ENCODE data around the gene SLC6A9. TPM values are rescaled to one million over a fixed set of nuclear protein-coding genes. Genes with fewer than 3 reads are reported as not detected.

SLC6A9 gene
- total and polyA plus RNA-seq, 12 donors: 11.8 to 198 (median 23.5) TPM

DNA sequence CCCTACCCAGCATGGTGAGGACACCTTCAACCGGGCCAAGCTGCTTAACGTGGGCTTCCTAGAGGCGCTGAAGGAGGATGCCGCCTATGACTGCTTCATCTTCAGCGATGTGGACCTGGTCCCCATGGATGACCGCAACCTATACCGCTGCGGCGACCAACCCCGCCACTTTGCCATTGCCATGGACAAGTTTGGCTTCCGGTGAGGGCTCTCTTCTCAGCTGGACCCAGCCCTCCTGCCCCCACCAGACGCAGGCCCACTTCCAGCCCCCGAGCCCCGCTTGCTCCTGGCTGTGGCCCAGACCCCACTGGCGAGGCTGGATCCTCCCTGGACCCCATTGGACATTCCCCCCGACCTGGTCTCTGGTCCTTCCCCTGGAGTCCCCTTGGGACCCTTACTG lies 46.4 kb downstream of the SLC6A9 start:
- Histone ChIP-seq H3K27me3 (no peaks in the 10 kb centered on the region), H3K36me3 (replicated peaks in 1 of 2) (no peaks in the 10 kb centered on the region), H3K9me3 (replicated peaks in 1 of 3) (no peaks in the 10 kb centered on the region), H3K4me3 (no peak overlapping the region), H3K4me1 (replicated peaks in 1 of 2) (peaks cover 4% of the 10 kb centered on the region in 2 donors), H3K27ac (no peak overlapping the region)
- DNase-seq: no peak
- no peak for TF ChIP-seq POLR2A (IDR thresholded peaks at IDR 0.05)
- TF ChIP-seq, protein P1, sequence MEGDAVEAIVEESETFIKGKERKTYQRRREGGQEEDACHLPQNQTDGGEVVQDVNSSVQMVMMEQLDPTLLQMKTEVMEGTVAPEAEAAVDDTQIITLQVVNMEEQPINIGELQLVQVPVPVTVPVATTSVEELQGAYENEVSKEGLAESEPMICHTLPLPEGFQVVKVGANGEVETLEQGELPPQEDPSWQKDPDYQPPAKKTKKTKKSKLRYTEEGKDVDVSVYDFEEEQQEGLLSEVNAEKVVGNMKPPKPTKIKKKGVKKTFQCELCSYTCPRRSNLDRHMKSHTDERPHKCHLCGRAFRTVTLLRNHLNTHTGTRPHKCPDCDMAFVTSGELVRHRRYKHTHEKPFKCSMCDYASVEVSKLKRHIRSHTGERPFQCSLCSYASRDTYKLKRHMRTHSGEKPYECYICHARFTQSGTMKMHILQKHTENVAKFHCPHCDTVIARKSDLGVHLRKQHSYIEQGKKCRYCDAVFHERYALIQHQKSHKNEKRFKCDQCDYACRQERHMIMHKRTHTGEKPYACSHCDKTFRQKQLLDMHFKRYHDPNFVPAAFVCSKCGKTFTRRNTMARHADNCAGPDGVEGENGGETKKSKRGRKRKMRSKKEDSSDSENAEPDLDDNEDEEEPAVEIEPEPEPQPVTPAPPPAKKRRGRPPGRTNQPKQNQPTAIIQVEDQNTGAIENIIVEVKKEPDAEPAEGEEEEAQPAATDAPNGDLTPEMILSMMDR (IDR thresholded peaks at IDR 0.05): no peak
- 96 to 100% (median 98%) methylated on average over 2 to 16 of the region's 16 CpGs for WGBS, 4 donors
- intact Hi-C loops (cut with DNase I): no loop called here

DNA sequence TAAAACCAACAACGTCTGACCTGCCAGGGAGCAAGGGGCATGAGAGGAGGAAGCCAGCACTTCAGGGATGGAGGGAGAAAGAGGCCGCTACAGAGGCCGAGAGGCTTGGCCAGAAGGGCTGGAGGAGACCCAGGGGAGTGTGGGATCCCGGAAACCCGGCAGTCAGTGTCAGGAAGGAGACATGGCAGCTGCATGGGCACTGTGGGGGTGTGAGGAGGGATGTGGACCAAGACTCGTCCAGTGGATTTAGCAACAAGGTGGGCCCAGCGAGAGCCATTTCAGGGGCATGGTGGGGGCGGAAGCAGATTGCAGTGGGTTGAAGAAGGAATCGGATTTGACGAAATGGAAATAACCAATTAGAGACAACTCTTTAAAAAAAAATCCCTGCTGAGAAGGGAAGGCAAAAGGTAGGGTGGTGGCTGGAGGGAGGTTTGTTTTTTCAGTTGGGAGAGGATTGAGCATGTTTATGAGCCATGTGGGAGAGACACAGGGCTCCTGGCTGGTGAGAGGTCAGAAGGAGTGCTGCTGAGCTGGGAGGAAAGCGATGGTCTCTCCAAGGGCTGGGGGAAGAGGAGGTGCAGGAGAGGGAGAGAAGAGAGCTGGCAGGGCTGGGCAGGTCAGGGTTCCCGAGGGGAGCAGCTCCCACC lies 47.9 kb downstream of the SLC6A9 start:
- Histone ChIP-seq H3K4me1 (replicated peaks in 1 of 2) (peaks cover 7 to 10% of the 10 kb centered on the region in 2 donors), H3K36me3 (replicated peaks in 1 of 2) (no peaks in the 10 kb centered on the region), H3K9me3 (replicated peaks in 1 of 3) (no peaks in the 10 kb centered on the region), H3K4me3 (no peak overlapping the region), H3K27me3 (no peaks in the 10 kb centered on the region), H3K27ac (no peak overlapping the region)
- DNase-seq: no peak
- WGBS, 4 donors: 83 to 89% (median 86%) methylated on average over 12 of the region's 12 CpGs
- TF ChIP-seq, protein P1 (IDR thresholded peaks at IDR 0.05): no peak
- no peak for TF ChIP-seq POLR2A (IDR thresholded peaks at IDR 0.05)
- intact Hi-C loops (cut with DNase I): no loop called here

DNA sequence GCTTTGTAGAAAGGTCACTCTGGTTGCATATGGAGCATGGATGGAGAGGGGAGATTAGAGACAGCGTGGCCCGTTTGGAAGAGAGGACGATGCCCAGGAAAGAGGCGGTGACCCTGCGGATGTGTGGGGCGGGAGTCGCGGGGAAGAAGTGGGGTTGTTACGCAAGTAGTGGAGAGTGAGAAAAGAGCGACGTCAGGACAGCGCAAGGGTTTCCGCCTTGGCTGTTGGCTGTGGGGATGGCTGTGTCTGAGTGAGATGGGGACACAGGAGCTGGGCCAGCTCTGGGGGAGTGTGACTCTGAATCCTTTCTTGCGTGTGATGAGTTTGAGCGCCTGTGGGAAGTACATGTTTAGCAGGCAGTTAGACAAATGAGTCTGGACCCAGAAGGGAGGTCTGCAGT lies 48.5 kb downstream of the SLC6A9 start:
- no peak for DNase-seq
- intact Hi-C loops (cut with DNase I): no loop called here

DNA sequence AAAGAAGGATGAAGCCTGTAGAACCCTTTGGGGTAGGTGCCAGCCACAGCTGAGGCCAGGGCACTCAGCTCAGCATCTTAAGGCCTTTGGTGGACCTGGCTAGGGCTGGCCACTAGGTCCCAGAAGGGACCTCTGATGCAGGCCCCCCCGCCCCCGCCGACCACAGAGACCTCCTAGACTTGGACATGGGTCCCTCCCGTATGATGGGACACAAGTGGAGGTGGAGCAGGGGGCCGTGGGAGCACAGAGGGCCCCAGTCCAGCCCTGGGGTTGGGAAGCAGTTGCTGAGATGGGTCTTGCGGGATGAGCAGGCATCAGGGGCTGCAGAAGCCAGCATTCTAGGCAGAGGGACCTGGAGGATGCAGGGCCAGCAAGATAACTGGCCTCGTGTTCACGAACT lies 49.0 kb downstream of the SLC6A9 start:
- Histone ChIP-seq H3K4me1 (replicated peaks in 1 of 2) (peaks cover 7 to 21% of the 10 kb centered on the region in 2 donors), H3K27ac (no peak overlapping the region), H3K9me3 (replicated peaks in 1 of 3) (no peaks in the 10 kb centered on the region), H3K27me3 (no peaks in the 10 kb centered on the region), H3K4me3 (no peak overlapping the region), H3K36me3 (replicated peaks in 1 of 2) (peaks cover 0 to 7% of the 10 kb centered on the region in 2 donors)
- intact Hi-C loops (cut with DNase I): no loop called here
- TF ChIP-seq, protein P1 (IDR thresholded peaks at IDR 0.05): no peak
- TF ChIP-seq POLR2A (IDR thresholded peaks at IDR 0.05): no peak
- WGBS, 4 donors: 90 to 97% (median 94%) methylated on average over 2 to 8 of the region's 8 CpGs
- DNase-seq: no peak

More for the DNA sequence above, 48.5 kb downstream of the SLC6A9 start:
- no peak overlapping the region for H3K27ac ChIP-seq
- WGBS, 4 donors: 77 to 90% (median 88%) methylated on average over 15 of the region's 15 CpGs
- H3K4me3 ChIP-seq: no peak overlapping the region
- peaks cover 0 to 1% of the 10 kb centered on the region in 2 donors for H3K36me3 ChIP-seq (replicated peaks in 1 of 2)
- H3K9me3 ChIP-seq (replicated peaks in 1 of 3): no peaks in the 10 kb centered on the region
- no peaks in the 10 kb centered on the region for H3K27me3 ChIP-seq
- H3K4me1 ChIP-seq (replicated peaks in 1 of 2): peaks cover 7 to 16% of the 10 kb centered on the region in 2 donors
- no peak for TF ChIP-seq POLR2A (IDR thresholded peaks at IDR 0.05)
- TF ChIP-seq, protein P1 (IDR thresholded peaks at IDR 0.05): no peak

Measured in adrenal gland (tissue), 12 donors.